Stimulated activated CD4-positive, alpha-beta T cell treated with anti-CD3 and anti-CD28 coated beads, Interleukin-12 subunit alpha, Interleukin-12 subunit beta, amount 100 ng/mL, for 24 hours (primary cell): ENCODE data around the gene HRH1.

ENCODE experiments used
- DNase-seq, 2 experiments: peaks; one replicate each; pipeline ENCODE4 v3.0.0-alpha.2; 2020; ENCODE audit warnings: low read depth in 2 of 2

HRH1 gene

GRCh38 chr3:11282250-11283138 lies 128.2 kb downstream of the HRH1 start:
- no peak for DNase-seq

GRCh38 chr3:11283139-11283475 lies 128.8 kb downstream of the HRH1 start:
- no peak for DNase-seq

- DNase-seq = no peak
Measured at GRCh38 chr3:11284011-11284410, 129.7 kb downstream of the HRH1 start.

- no peak for DNase-seq
Measured at GRCh38 chr3:11285471-11285870, 131.2 kb downstream of the HRH1 start.

- no peak for DNase-seq
Measured at GRCh38 chr3:11287404-11287803, 133.1 kb downstream of the HRH1 start.

- DNase-seq = no peak
Measured at GRCh38 chr3:11288021-11288491, 133.8 kb downstream of the HRH1 start.

- no peak for DNase-seq
Measured at GRCh38 chr3:11288786-11289637, 134.7 kb downstream of the HRH1 start.

GRCh38 chr3:11289864-11290263 lies 135.6 kb downstream of the HRH1 start:
- no peak for DNase-seq

GRCh38 chr3:11290743-11291680 lies 136.7 kb downstream of the HRH1 start:
- DNase-seq = no peak

GRCh38 chr3:11291808-11292207 lies 137.5 kb downstream of the HRH1 start:
- no peak for DNase-seq

- DNase-seq = no peak
Measured at GRCh38 chr3:11297126-11297525, 142.8 kb downstream of the HRH1 start.

- DNase-seq = no peak
Measured at GRCh38 chr3:11300970-11301369, 146.7 kb downstream of the HRH1 start.

- DNase-seq = no peak
Measured at GRCh38 chr3:11302444-11302843, 148.2 kb downstream of the HRH1 start.

- DNase-seq = no peak
Measured at GRCh38 chr3:11304175-11304574, 149.9 kb downstream of the HRH1 start.

GRCh38 chr3:11305509-11305908 lies 151.2 kb downstream of the HRH1 start:
- DNase-seq = no peak

- peak; percentile 8 to 12 for DNase-seq
Measured at GRCh38 chr3:11306817-11307589, 152.7 kb downstream of the HRH1 start.

GRCh38 chr3:11307830-11308432 lies 153.6 kb downstream of the HRH1 start:
- no peak for DNase-seq

- no peak for DNase-seq
Measured at GRCh38 chr3:11310258-11310657, 156.0 kb downstream of the HRH1 start.

- no peak for DNase-seq
Measured at GRCh38 chr3:11312166-11312565, 157.9 kb downstream of the HRH1 start.
